NCI-H1105 (cell line): ENCODE measurements around the gene MPST.
A peak's percentile ranks its signal among the peaks of the same experiment; 100 is the strongest.

ENCODE experiments used
- DNase-seq: peaks from one replicate; lab custom pipeline; 2025; lab: John Stamatoyannopoulos, UW

MPST gene

DNA sequence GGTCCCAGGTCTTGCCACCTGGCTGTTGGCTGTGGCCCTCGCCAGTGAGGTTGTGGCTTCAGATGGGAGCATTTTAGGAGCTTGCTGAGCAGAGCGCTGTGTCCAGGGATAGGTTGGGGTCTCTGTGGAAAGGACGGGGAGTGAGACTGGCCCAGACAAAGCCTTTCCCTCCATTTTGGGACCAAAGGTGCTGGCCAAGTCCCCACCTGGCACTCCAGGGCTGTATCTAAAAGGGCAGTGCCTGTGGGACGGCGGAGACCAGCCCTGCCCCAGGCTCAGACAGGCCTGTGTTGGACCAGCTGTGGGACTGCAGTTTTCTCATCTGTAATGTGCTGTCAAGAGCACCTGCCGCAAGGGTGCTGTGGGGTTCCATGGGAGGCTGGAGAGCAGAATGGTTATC, 27.0 kb downstream of the MPST start:
- no peak for DNase-seq

DNA sequence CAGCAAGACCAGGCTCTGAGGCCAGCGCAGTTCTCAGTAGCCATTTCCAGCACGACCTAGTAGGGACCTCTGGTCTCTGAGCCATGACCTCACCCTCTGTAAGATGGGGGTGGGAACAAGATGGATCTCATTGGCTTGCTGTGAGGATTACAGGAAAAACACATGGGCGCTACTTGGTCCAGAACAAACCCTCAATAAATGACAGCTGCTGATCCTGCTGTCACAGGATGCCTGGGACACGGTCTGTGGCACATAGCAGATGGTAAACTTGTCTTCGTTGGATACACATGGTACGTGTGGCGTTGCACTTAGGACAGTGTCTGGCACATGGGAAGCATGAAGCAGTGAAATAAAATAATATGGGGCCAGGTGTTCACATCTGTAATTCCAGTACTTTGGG, 27.5 kb downstream of the MPST start:
- no peak for DNase-seq

DNA sequence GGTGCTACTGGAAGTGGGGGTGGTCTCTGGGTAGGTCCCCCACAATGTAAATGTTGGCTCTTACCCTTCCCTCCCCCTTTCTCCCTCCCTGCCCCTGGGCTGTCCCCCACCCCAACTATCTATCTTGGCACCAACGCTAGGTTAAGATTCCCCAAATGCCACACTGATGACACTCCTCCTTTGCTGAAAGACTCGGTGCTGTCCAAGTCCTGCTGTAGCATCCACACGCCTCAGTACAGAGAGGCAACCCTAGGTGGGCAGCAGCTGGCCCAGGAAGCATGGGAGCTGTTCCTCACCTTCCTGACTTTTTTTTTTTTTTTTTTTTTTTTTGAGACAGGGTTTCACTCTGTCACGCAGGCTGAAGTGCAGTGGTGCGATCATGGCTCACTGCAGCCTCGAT, 28.6 kb downstream of the MPST start:
- no peak for DNase-seq

DNA sequence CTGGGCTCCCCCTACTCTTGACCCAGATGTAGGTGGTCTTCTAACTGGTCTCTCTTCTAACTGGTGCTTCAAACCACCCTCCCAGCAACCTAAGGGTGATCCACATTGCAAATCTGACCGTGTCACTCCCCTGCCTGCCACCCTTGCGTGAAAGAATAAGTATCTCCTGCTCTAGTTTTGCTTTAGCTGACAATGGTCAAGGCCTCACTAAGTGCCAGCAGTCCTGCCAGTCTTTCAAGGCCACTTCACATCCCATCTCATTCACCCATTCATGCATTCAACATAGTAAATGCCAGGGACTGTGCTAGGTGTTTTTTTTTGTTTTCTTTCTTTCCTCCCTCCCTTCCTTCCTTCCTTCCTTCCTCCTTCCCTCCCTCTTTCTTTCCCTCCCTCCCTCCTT, 29.7 kb downstream of the MPST start:
- DNase-seq: no peak

DNA sequence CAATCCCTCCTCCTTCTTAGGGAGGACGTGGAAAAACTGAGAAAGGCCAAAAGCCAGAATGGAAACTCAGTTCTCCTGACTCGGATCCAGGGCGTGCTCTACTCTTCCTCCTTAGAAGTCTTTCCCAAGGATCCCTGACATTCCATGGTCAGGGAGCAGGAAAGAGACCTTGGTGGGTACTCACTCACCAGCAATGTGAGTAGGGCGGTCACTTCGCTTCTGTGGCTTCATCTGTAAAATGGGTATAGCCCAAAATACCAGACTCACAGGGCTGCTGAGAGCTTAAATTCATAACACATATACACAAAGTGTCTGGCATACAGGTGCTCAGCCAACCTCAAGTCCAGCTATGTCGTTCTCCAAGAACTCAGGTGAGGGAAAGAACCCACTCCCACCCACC, 31.4 kb downstream of the MPST start:
- DNase-seq: no peak

DNA sequence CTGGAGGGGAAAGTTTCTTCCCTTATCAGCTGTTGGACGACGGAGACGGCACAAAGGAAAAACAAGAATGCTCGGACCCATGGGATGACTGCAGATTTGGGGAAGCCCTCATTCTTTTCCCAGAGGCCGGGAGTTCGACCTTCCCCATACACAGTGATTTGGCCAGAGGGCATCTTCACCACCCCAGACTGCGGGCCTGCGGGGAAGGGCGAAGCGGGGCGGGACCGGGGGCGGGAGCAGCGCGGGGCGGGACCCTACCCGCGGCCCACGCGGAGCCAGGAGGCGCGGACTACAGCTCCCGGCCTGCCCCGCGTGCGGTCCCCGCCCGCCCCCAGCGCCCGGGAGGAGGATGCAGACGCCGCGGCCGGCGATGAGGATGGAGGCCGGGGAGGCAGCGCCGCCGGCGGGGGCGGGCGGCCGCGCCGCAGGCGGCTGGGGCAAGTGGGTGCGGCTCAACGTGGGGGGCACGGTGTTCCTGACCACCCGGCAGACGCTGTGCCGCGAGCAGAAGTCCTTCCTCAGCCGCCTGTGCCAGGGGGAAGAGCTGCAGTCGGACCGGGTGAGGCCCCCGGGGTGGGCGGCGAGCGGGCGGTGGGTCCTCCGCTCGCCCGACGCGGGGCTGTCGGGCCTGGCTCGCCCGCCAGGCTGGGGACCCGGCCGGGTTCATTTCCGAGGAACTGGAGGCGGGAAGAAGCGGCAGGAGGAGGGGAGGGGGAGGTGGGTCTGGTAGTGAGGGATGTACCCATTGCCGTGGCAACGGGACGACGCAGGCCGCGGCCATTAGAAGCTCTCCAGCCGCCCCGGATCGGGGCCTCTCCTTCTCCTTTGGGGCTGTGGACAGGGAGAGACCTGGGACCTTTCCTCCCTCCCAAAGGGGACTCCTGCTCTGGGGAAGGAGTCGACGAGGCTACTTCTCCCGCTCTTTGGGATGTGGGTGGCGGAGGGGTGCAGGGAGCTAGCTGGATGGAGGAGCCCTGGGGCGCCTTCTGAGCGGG, 32.1 kb downstream of the MPST start, which contains the start of gene KCTD17:
Gene KCTD17, plus strand, starts transcription at position 352 of the 995 bp plus-strand sequence. Its CDS starts 19 bp downstream, at position 371.
- DNase-seq: peak; percentile 68

DNA sequence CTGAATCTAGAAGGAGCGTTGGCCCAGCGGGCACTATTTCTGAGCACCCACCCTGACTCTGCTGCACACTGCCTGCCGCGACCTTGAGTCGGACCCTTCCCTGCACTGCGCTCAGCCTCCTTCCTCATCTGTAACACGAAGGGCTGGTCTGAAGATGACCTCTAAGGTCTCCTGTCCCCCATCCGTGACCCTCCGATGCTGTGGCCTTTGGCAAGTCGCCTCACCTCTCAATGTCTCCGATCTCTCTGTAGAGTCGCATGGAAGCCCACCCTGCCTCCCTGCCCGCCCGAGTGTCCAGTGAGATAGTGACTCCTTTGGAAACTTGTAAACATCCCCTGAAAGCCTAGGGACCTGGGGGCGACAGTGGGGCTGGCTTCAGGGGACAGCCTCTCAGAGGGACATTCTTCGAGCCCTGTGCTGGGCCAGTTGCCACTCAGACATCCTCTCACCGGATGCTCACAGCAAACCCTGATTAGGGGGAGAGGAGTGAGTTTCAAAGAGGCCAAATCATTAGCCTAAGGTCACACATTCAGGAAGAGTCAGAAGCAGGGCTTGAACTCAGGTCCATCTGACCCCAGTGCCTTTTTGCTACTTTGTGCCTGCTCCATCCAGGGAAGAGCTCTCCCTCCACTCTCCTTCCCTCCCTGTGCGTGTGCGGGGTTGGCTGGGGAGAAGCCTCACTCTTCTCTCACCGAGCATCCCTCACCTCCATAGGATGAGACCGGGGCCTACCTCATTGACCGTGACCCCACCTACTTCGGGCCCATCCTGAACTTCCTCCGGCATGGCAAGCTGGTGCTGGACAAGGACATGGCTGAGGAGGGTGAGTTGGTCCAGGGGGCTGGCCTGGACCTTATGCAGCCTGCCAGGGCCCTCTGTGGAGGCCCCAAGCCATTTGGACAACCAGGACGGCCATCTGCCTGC, 33.1 kb downstream of the MPST start:
- DNase-seq: no peak

DNA sequence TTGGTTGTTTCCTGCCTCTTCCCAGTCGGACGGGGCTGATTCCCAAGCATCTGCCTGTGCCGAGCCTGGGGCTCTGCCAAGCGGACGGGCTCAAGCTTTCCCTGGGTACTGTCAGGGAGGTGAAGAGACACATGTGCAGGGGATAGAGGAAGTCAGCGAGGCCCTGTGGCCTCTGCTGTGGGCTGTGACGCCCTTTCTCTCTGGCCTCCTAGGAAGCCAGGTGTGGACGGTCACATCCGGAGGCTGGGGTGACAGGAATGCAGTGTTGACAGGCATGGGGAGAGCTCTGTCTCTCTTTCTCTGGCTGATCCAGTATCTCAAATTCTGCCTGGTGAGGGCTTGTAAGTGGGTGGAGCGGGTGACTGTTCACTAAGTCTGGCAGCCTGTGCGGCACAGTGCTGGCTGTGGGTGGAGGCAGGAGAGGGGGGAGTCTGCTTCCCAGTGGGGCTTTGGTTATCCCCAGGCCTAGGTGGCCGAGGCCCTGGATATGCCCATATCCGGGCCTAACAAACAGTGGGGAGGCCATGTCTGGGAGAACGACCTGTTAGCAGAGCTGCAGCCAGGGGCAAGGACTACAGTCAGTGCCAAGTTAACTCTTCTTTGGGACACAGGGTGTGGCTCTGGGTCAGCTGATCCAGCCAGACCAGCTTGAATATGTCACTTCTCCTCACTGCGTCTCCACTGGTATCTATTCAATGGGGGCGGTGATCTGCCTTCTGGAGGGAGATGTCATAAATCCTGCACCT, 33.9 kb downstream of the MPST start:
- no peak for DNase-seq

DNA sequence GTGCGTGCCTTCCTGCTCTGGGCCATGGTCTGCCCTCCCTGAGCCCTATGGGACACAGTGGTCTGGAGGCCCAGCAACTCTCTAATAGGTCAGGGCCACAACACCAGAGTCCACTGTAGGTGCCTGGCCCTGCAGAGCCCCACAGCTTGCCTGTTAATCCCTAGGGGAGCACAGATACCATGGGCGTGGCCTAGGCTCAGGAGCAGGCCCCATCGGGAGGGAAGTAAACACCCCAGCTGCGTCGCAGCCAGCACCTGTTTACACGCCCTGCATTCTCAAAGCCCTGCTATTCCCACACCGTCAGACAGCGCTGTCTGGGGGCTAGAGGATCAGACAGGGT, 34.5 kb downstream of the MPST start:
- no peak for DNase-seq

DNA sequence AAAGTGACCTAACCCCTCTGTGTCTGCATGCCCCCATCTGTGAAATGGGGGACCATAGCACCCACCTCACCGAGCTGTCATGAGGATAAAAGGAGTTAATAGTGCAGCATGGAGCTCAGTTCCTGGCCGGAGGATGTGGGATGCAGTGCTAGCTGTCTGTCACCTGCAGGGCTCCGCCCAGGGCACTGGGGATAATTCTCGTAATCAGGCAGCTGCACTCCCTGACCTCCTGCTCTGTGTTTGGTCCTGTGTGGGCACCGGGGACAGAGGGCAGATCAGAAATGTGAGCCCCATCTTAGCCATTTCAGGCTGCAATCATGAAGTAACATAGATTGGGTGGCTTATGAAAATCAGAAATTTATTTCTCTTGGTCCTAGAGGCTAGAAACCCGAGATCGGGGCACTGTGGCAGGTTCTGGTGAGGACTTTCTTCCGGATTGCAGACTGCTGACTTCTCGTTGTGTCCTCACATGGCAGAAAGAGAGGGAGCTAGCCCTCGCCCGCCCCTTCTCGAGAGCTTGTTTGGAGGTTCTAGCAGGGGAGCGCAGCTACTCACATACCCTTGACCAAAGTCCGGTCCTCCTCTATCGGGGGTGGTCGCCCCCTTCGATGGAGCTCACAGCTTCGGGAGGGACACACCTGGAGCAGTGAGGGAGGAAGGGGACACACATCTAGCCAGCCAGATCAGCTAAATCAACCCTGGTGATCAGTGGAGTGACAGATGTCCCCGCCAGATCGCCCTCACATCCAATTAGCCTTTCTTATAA, 35.2 kb downstream of the MPST start:
- no peak for DNase-seq

DNA sequence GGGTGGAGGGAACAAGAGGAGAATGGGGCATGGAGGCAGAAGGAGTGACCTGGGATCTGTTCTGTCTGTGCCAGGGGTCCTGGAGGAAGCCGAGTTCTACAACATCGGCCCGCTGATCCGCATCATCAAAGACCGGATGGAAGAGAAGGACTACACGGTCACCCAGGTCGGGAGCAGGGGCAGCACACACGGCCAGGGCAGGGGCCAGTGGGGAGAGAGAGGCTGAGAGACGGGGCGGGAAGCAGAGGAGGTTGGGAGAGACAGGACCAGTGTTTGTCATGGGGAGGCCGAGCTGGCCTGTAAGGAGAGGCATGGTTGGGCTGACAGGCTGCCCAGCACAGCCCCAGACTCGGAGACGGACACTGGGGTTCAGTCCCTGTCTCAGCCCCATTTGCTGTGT, 36.7 kb downstream of the MPST start:
- no peak for DNase-seq

DNA sequence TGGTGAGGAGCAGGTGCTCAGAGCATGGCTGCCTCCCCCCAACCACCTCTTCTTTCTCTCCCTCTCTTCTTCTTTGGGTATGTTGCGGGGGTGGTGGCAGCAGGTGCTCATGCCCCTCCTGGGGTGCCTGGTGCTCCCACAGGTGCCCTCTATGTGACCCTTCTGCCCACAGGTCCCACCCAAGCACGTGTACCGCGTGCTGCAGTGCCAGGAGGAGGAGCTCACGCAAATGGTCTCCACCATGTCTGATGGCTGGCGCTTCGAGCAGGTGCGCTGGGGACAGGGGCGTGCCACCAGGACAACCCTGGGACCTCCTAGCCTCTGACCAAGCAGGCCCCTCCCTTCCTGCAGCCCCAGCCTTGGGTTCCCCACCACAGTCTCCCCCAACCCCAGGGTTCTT, 37.7 kb downstream of the MPST start:
- no peak for DNase-seq

DNA sequence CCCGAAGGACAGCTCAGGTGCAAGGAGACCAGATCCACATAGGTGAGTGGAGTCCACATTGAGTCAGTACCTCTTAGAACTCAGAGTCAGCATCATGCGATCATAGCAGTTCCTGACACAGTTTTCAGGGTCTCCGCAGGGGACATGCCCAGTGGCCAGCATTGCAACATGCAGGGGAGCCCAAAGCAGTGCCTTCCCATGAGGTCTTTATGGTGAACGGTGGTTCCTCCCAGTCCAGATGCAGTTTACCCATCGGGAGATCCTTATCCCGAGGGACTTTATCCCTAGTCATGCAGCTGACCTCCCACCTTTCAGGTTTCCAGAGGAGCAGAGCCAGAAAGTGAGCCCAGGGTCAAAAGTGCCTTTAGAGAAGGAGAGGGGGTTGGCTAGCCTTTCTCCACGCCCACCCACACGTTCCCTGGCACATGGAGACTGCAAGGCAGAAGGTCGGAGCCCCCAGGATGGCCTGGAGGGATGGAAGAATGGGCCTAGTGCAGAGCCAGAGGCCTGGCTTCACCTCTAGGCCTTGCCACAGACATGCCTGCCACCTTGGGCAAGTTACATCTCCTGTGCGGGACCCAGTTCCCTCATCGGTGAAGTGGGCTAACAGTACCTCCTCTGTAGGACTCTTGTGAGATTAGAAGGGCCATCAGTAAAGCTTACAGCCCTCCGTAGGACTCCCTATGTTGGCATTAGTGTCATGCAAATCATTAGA, 38.4 kb downstream of the MPST start:
- no peak for DNase-seq

DNA sequence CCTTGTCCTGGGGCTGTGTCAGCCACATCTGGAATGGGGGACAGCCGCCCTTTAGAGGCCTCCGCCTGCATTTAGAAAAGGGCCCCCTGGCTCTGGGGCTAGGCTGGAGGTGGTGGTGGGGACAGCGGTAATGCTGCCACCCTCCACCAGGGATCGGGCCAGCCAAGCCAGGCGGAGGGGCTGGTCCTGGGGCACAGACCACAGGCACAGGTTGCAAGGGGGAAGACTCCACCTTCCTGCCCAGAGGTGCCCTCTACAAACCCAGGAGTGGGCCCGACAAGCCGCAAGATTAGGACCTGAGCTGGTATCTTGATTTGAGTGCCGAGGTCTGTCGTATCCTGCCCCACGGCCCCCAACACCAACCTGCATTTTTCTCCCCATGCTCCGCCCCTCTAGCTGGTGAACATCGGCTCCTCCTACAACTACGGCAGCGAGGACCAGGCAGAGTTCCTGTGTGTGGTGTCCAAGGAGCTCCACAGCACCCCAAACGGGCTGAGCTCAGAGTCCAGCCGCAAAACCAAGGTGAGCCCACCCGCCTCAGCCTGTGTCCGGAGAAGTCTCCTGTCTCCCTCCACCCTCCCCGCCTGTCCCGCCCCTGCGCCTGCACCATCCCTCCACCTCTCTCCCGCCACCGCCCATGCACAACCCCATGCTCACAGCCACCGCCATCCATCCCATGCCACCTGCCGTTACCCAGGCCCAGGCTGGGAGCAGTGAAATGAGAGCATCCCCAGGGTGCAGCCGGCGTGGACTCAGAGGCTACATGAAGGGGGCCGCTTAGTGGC, 39.6 kb downstream of the MPST start:
- no peak for DNase-seq

DNA sequence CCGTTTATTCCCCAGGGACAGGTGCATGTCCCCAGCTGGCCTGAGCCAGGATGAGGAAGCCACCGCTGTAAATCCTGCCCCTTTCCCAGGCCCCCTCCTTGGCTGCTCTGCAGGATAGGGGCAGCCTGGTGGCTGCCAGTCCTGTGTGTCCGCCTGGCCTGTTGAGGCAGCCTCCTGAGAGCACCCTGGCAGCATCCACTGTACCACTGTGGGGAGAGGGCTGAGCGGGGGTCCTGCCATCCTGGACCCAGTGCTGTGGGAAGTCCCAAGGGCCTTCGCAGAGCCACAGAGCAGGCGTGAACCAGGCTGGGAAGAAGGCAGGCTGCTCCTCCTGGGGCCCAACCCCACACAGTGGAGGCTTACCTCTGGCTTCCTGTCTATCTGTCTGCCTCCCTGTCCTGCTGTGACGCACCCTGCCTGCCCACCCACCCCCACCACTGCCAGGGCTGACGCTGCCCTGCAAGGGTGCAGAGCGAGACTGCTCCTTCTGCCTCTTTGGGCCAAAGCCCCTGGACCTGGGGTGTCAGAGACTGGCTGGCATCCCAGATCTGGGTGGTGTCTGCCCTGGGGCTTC, 40.4 kb downstream of the MPST start:
- no peak for DNase-seq

DNA sequence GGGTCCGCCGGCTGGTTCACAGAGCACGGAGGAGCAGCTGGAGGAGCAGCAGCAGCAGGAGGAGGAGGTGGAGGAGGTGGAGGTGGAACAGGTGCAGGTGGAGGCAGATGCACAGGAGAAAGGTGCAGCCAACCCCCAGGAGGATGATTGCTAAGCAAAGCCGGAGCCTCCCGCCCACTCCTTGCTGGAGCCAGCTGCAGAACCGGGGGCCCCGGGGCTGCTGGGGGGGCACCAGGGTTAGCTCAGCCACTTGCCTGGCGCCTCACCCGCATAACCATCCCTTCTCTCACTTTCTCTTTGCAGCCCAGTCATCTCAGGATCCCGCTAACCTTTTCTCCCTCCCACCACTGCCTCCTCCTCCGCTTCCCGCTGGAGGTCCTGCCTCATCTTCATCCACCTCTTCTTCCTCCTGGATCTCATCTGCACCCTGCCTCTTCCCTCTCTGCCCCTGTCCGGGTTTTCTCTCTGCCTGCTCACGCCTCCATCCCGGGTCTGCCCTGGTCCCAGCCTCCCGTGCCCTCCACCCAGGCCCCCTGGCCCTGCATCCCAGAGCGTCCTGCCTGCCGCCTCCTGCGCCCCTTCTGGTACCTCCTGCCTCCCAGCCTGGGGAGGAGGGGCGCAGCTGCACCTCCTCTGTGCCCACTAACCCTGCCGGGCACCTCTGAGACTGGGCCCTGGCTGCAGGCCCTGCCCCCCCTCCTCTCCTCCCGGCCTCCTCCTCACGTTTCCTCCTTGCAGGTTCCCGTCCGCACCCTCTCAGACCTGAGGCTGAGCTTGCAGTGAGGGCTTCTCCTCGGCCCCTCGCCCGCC, 41.5 kb downstream of the MPST start:
- DNase-seq: peak; percentile 45

DNA sequence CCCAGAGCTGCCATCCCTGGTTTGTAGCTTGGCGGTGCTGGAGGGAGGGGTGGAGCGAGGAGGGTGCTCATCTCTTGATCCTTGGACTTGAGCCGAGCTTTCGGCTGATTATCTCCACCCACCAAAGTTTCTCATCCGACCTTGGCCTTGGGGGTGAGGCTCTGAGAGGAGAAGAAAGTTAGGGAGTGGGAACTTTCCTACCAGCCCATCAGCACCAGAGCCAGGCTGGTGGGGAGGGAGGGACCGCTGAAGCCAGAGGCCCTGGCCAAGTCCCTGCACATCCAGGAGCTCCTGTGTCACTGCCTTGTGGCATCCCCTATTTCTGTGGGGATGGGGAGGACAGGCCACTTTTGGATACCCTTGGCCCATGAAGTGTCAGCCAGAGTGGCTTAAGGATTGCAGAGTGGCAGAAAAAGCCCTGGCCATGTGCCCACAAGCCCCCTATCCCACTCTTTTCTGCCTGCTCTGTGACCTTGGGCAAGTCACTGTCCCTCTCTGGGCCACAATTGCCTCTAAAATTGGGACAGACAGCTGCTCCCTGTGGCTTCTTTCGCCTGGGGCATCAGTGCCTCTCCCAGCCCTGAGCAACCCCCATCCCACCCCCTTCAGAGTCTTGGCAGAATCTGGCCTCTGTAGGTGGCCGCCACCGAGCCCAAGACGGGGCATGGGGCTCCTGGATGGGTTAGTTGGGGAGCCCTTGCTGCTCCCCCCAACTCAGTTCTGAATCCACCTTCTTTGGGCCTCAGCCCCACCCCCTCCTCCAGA, 42.3 kb downstream of the MPST start:
- DNase-seq: no peak

DNA sequence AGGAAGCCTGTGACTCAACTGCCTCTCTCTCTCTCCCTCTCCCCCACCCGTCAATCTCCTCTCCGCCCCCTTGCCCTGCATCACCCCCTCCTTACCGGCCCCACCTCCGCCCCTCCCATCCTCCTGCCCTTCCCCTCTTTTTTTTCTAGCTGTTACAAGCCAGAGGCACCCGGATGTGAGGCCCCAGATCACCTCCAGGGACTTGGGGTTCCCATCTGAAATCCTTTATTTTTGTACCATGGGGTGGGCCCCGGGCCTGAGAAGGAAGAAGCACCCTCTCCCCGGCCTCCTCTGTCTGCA, 42.8 kb downstream of the MPST start:
- DNase-seq: no peak
